GM23338 (cell line): ENCODE measurements around the gene S100B. TPM values are rescaled to one million over a fixed set of nuclear protein-coding genes. Genes with fewer than 3 reads are reported as not detected.

Experiments used
- polyA plus RNA-seq: library from polyadenylated mRNA; unstranded; fragments of >200 nt; fragmentation: Nextera tagmentation; extraction: Ambion mirVana; gene quantifications from 2 replicates; pipeline ENCODE4 v1.2.1, GENCODE V29; 2016
- total RNA-seq: library from RNA; depleted of rRNA; stranded (reverse); fragments of >200 nt; shearing (Covaris generic); gene quantifications from 2 replicates; pipeline ENCODE4 v1.2.3, GENCODE V29; 2014; rRNA removed

Gene S100B
- total and polyA plus RNA-seq, 2 experiments from 2014 or later, result 0.97 to 1.5 TPM

Other genes with a start within 250 kb of the S100B start
- gene DIP2A, start 146.2 kb downstream of the S100B start, total RNA-seq, result 34.4 and 36.3 TPM in 2 replicates
- gene DIP2A, start 146.2 kb downstream of the S100B start, polyA plus RNA-seq, result 15.9 and 18.5 TPM in 2 replicates
- gene PRMT2, start 30.6 kb upstream of the S100B start, total RNA-seq, result 56.9 and 65.1 TPM in 2 replicates
- 43.2 and 51.9 TPM in 2 replicates for gene PRMT2, start 30.6 kb upstream of the S100B start, polyA plus RNA-seq